ENCODE measurements around the gene HOTAIR.

Gene HOTAIR

DNA sequence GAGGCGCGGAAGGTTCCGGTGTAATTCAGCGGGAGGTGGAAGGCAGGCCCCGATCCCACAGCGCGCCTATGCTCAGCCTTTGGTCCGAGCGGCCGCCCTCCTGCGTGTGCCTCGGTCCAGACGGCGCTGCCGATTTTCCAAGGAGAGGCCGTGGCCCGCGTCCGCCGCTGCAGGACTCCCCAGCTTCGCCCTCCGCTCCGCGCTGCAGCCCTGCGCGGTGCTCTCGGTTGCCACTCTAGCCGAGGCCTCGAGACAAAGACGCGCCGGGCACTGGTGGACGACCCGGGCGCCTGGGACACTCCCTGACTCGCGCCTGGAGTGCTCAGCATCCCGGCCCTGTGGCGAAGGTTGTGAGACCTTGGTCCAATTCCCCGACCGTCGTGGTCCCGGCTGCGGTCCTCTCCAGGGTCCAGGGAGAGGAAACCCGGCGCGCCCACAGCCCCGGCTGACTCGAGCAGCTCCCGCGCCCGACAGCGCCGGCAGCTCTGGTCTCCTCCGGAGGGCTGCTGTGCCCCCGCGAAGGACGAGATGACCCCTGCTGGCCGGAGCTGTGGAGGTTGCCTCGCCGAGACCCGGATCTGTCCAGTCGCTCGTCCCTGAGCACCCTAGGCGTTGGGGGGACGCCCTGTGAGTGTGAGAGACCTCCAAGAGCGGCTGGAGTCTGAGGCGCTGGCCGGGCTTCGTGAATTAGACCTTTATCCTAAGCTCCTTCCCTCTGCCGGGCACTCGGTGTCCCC lies 13.6 kb downstream of the HOTAIR start:
- Histone ChIP-seq H3K4me3 (peak overlapping the region; percentile 17 to 23), H3K9me3 (no peaks in the 10 kb centered on the region), H3K27me3 (peaks cover 0 to 13% of the 10 kb centered on the region in 2 donors), H3K27ac (peak overlapping the region; percentile 64 to 66), H3K36me3 (no peaks in the 10 kb centered on the region), H3K4me1 (peaks cover 0 to 40% (median 15%) of the 10 kb centered on the region in 4 donors)
- TF ChIP-seq, protein P1, sequence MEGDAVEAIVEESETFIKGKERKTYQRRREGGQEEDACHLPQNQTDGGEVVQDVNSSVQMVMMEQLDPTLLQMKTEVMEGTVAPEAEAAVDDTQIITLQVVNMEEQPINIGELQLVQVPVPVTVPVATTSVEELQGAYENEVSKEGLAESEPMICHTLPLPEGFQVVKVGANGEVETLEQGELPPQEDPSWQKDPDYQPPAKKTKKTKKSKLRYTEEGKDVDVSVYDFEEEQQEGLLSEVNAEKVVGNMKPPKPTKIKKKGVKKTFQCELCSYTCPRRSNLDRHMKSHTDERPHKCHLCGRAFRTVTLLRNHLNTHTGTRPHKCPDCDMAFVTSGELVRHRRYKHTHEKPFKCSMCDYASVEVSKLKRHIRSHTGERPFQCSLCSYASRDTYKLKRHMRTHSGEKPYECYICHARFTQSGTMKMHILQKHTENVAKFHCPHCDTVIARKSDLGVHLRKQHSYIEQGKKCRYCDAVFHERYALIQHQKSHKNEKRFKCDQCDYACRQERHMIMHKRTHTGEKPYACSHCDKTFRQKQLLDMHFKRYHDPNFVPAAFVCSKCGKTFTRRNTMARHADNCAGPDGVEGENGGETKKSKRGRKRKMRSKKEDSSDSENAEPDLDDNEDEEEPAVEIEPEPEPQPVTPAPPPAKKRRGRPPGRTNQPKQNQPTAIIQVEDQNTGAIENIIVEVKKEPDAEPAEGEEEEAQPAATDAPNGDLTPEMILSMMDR (IDR thresholded peaks at IDR 0.05), result no peak
- DNase-seq, result peak in 1 of 2 donors; percentile 65
- intact Hi-C loops (cut with DNase I; ENCODE audit: low total_unique reads), result no loop called here

DNA sequence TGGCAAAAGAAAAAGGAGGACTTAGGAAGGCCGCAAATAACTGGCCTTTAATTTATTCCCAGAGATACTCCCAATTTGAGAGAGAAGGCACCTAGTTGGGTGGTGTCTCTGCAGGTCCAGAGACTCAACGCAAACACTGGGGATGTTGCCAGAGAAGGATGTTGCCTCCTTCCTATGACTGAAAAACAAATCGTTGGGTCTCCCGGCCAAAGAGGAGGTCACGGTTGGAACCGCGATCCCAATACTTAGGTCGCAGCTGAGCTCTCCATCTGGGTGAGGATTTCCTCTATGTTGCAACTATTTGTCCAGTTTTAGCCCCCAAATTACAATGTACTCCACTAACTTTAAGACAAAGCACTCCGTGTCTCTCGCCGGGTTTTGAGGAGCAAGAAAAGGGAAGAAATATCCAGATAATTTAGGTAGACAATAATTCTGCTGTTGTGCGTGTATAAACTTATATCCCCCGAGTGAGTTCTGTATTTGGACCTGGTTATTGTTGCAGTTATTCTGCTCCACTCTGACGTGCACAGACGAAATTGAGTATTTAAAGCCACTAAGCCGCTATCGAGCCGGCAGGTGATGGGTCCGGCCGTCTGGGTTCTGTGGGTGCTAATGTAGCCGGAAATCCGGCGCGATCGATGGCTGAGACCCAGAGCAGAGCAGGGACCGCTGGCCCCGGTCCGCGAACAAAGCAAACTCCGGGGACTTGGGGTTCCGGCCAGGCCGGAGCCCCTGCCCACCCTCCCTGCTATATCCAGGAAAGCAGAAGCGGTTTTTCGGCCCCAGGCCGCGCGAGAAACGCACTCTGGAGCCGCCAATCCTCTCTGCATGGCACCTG lies 14.3 kb downstream of the HOTAIR start:
- peaks cover 0 to 36% (median 16%) of the 10 kb centered on the region in 4 donors for H3K4me1 ChIP-seq
- DNase-seq, result peak in 1 of 2 donors; percentile 61
- peaks cover 0 to 20% of the 10 kb centered on the region in 2 donors for H3K27me3 ChIP-seq
- no peaks in the 10 kb centered on the region for H3K9me3 ChIP-seq
- peak overlapping the region; percentile 17 to 23 for H3K4me3 ChIP-seq
- intact Hi-C loops (cut with DNase I; ENCODE audit: low total_unique reads), result no loop called here
- no peaks in the 10 kb centered on the region for H3K36me3 ChIP-seq
- TF ChIP-seq, protein P1 (IDR thresholded peaks at IDR 0.05), result no peak
- H3K27ac ChIP-seq, result peak overlapping the region; percentile 64 to 66

DNA sequence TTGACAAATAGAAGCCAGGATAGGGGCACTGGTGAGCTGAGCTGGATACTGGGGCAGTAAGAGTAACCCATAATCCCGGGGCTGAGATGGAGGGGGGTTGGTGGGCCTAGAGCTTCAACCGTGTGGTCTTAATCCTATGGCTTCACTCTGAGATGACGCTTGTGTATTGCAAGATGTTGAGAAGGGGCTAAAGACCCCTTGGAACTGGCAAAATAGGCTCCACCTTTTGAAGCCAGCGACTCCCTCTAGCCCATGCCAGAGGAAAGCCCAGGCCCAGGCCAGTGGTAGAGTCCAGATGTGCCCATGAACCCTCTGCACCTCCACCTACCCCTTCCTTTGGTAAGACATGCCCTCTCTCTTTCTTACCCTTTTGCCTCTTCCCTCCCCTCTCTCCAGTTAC lies 15.4 kb downstream of the HOTAIR start:
- Histone ChIP-seq H3K4me3 (no peak overlapping the region), H3K4me1 (peaks cover 0 to 31% (median 19%) of the 10 kb centered on the region in 4 donors), H3K27ac (no peak overlapping the region), H3K36me3 (no peaks in the 10 kb centered on the region), H3K9me3 (no peaks in the 10 kb centered on the region), H3K27me3 (peaks cover 5 to 31% of the 10 kb centered on the region in 2 donors)
- DNase-seq, result no peak
- TF ChIP-seq, protein P1 (IDR thresholded peaks at IDR 0.05), result no peak
- intact Hi-C loops (cut with DNase I; ENCODE audit: low total_unique reads), result no loop called here

DNA sequence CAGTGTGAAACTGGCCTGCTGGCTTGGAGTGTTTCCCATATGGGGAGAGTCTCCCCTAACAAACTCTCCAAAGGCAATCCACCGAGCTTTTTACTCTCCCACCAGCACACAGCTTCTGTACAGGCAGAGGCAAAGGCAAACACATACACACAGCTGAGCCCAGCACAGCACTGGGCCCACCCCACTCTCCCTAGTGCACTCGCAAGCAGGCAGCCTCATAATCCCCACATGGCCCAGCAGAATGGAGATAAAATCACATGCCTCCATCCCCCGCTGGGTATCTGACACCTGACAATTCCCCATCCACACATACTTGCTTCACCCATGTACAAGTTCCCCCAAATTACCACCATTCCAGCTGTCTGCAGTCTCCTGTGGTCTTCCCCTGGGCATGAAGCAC lies 16.6 kb downstream of the HOTAIR start:
- TF ChIP-seq, protein P1 (IDR thresholded peaks at IDR 0.05), result no peak
- H3K36me3 ChIP-seq, result no peaks in the 10 kb centered on the region
- peaks cover 5 to 39% of the 10 kb centered on the region in 2 donors for H3K27me3 ChIP-seq
- H3K9me3 ChIP-seq, result no peaks in the 10 kb centered on the region
- H3K4me3 ChIP-seq, result no peak overlapping the region
- no peak overlapping the region for H3K27ac ChIP-seq
- H3K4me1 ChIP-seq, result peaks cover 0 to 36% (median 20%) of the 10 kb centered on the region in 4 donors
- intact Hi-C loops (cut with DNase I; ENCODE audit: low total_unique reads), result no loop called here
- DNase-seq, result peak in 1 of 2 donors; percentile 27

DNA sequence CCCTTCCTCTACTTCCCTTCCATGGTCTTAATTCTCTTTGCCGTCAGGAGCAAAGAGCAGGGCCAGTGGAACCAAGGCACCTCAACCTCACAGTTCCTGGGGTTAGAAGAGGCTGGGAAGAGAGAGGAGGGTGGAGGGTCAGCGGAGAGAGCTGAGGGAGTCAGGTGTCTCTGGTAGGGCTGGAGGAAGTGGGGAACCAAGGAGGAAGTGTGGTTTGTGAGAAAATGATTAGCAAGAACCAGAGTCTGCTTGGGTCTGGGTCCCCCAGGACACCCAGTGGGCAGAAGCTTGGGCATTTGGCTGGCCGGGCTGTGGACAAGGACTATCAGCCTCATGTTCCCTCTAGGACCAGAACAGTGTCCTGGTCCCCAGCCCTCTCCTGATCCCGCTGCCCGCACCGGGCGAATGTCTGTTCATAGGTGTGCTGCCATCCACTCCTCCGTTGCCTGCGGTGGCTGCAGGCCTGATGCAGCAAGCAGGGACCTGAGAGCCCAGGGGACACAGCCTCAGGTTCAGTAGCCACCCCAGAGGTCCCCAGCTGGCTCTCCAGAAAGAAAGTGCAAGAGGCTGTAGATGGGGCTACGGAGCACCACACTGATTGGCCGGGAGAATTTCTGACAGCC lies 17.7 kb downstream of the HOTAIR start:
- Histone ChIP-seq H3K27ac (no peak overlapping the region), H3K9me3 (no peaks in the 10 kb centered on the region), H3K4me3 (no peak overlapping the region), H3K27me3 (peaks cover 5 to 47% of the 10 kb centered on the region in 2 donors), H3K4me1 (peaks cover 0 to 34% (median 16%) of the 10 kb centered on the region in 4 donors), H3K36me3 (no peaks in the 10 kb centered on the region)
- peak in 1 of 2 donors; percentile 39 for DNase-seq
- TF ChIP-seq, protein P1 (IDR thresholded peaks at IDR 0.05), result no peak
- intact Hi-C loops (cut with DNase I; ENCODE audit: low total_unique reads), result no loop called here

Measured in tibial artery (tissue), 4 donors.